K562 (cell line): ENCODE results near the gene KMT5B. TPM values are rescaled to one million over a fixed set of nuclear protein-coding genes. Genes with fewer than 3 reads are reported as not detected.

ENCODE experiments used
- ATAC-seq: fragments of 200-7000 bp; cut with Tn5 transposase; 3 replicates; pipeline ENCODE4 v1.9.1; 2020; ENCODE audit warnings: moderate library complexity
- BruUV-seq: library from RNA; stranded (reverse); fragments of 400-500 nt; replicated peaks from 2 replicates; lab custom pipeline; 2021; lab: Mats Ljungman, UMichigan
- CTCF ChIA-PET: fragments of 300-600 bp; formaldehyde crosslinking; extraction: SDS; loops from one replicate; lab custom pipeline; 2021; ENCODE audit warnings: low intra/inter-chr PET ratio; lab: Yijun Ruan, JAX
- POLR2A ChIA-PET: fragments of 300-600, 350-650 bp; sonication (Branson Sonifier 250); formaldehyde crosslinking; extraction: SDS; loops from one replicate; lab custom pipeline; 2021; ENCODE audit warnings: antibody characterized with exemption, inconsistent platforms; lab: Yijun Ruan, JAX
- DNase-seq, 4 experiments: peaks; one replicate each; pipeline versions ENCODE4 v3.0.0 to v3.0.0-alpha.2; 2011 to 2018; ENCODE audit warnings: low spot score in 3 of 4, mixed read lengths in 3 of 4; ENCODE audit errors: extremely low read depth in 1 of 4
- FAIRE-seq: peaks from 2 replicates; lab custom pipeline; 2011; peaks lifted over from hg19 to GRCh38; lab: Jason Lieb, UNC
- H2AFZ ChIP-seq: 2 replicates; pipeline ENCODE4 v1.6.0; 2011; ENCODE audit warnings: low read depth, low read length, control low read depth, inconsistent platforms
- H3K27ac ChIP-seq: fragments of 200-600 bp; 3 replicates; pipeline ENCODE4 v1.8.0; 2011; ENCODE audit warnings: low read depth, mild to moderate bottlenecking, control low read depth, inconsistent platforms, low read length, moderate library complexity, mixed read lengths; ENCODE audit errors: extremely low read depth
- H3K27me3 ChIP-seq, 2 experiments: fragments of 300-600 bp in 1 of 2; 2 replicates in 1 of 2; 3 replicates in 1 of 2; pipeline versions ENCODE4 v1.6.0 to v1.8.0; 2011; ENCODE audit warnings: inconsistent platforms in 2 of 2, low read length in 2 of 2, mild to moderate bottlenecking in 1 of 2, mixed read lengths in 1 of 2, moderate library complexity in 1 of 2; ENCODE audit not compliant: control insufficient read depth in 2 of 2, insufficient read depth in 2 of 2
- H3K36me3 ChIP-seq: fragments of 300-600 bp; 3 replicates; pipeline ENCODE4 v1.8.0; 2011; ENCODE audit warnings: mild to moderate bottlenecking, low read length, inconsistent platforms; ENCODE audit not compliant: control insufficient read depth, insufficient read depth
- H3K4me1 ChIP-seq, 2 experiments: fragments of 200-600 bp in 1 of 2; replicated peaks in 1 of 2; 2 replicates in 1 of 2; 3 replicates in 1 of 2; pipeline versions ENCODE4 v1.5.1 to v1.8.0; 2011; ENCODE audit warnings: inconsistent platforms in 2 of 2, low read length in 2 of 2, mild to moderate bottlenecking in 1 of 2, mixed read lengths in 1 of 2, moderate library complexity in 1 of 2; ENCODE audit not compliant: control insufficient read depth in 2 of 2, insufficient read depth in 2 of 2
- H3K4me2 ChIP-seq: 2 replicates; pipeline ENCODE4 v1.6.1; 2011; ENCODE audit warnings: low read length, control low read depth, inconsistent platforms, mixed read lengths; ENCODE audit not compliant: insufficient read depth
- H3K4me3 ChIP-seq: fragments of 200-600 bp; sonication (generic), shearing (Covaris generic); 2 replicates; pipeline ENCODE4 v1.5.1; 2016; ENCODE audit warnings: control low read depth, inconsistent platforms
- H3K79me2 ChIP-seq: fragments of 200-600 bp; 3 replicates; pipeline ENCODE4 v1.8.0; 2011; ENCODE audit warnings: low read length, inconsistent platforms; ENCODE audit not compliant: control insufficient read depth, insufficient read depth
- H3K9ac ChIP-seq, 2 experiments: 2 replicates each; pipeline versions ENCODE4 v1.6.0 to v1.6.1; 2011; ENCODE audit warnings: low read depth in 2 of 2, low read length in 2 of 2, control low read depth in 1 of 2, inconsistent platforms in 1 of 2, mild to moderate bottlenecking in 1 of 2, mixed read lengths in 1 of 2; ENCODE audit not compliant: insufficient read depth in 1 of 2
- H3K9me1 ChIP-seq: one replicate; pipeline ENCODE4 v1.6.0; 2011; ENCODE audit warnings: inconsistent platforms, mild to moderate bottlenecking, low read length, moderate library complexity; ENCODE audit not compliant: control insufficient read depth, insufficient read depth
- H3K9me3 ChIP-seq: replicated peaks from 2 replicates; pipeline ENCODE4 v1.5.1; 2011; ENCODE audit warnings: low read depth, low read length, inconsistent platforms; ENCODE audit not compliant: control insufficient read depth, insufficient read depth
- H4K20me1 ChIP-seq: replicated peaks from 2 replicates; pipeline ENCODE4 v1.6.1; 2011; ENCODE audit warnings: low read length, inconsistent platforms, mixed read lengths; ENCODE audit not compliant: control insufficient read depth, insufficient read depth
- ATF2 ChIP-seq: sonication (generic); formaldehyde crosslinking; IDR thresholded peaks from 2 replicates; pipeline ENCODE4 v1.8.1; 2022; ENCODE audit warnings: missing genetic modification reagents
- ELK1 ChIP-seq: sonication (generic); formaldehyde crosslinking; IDR thresholded peaks from 2 replicates; pipeline ENCODE4 v1.8.1; 2022; ENCODE audit warnings: missing genetic modification reagents
- ID3 ChIP-seq, 2 experiments: fragments of 250-450 bp in 1 of 2; fragments of 450-650 bp in 1 of 2; sonication (Bioruptor Pico) in 1 of 2; IDR thresholded peaks; 2 replicates each; pipeline versions ENCODE4 v1.6.1 to v1.8.0; 2016 to 2021; ENCODE audit warnings: mild to moderate bottlenecking in 2 of 2, moderate library complexity in 2 of 2, missing compliant biosample characterization in 1 of 2, missing genetic modification characterization in 1 of 2
- LEF1 ChIP-seq: fragments of 450-650 bp; IDR thresholded peaks from 2 replicates; pipeline ENCODE4 v1.6.1; 2016; ENCODE audit warnings: mild to moderate bottlenecking
- MAX ChIP-seq: sonication (generic); formaldehyde crosslinking; IDR thresholded peaks from 2 replicates; pipeline ENCODE4 v1.9.0; 2022; ENCODE audit warnings: mild to moderate bottlenecking, missing genetic modification reagents
- PKNOX1 ChIP-seq: fragments of 450-650 bp; IDR thresholded peaks from 2 replicates; pipeline ENCODE4 v1.6.1; 2016
- POLR2B ChIP-seq: fragments of 450-650 bp; IDR thresholded peaks from 2 replicates; pipeline ENCODE4 v1.6.1; 2018; ENCODE audit warnings: low read depth; ENCODE audit not compliant: partially characterized antibody
- PRDM10 ChIP-seq: fragments of 450-650 bp; IDR thresholded peaks from 2 replicates; pipeline ENCODE4 v1.6.1; 2018; ENCODE audit not compliant: partially characterized antibody
- SMARCA4 ChIP-seq: fragments of 450-650 bp; IDR thresholded peaks from 2 replicates; pipeline ENCODE4 v1.6.1; 2016
- SNIP1 ChIP-seq: fragments of 450-650 bp; IDR thresholded peaks from 2 replicates; pipeline ENCODE4 v1.7.1; 2017; ENCODE audit warnings: low read depth, mild to moderate bottlenecking
- TCF3 ChIP-seq: sonication (generic); formaldehyde crosslinking; IDR thresholded peaks from 2 replicates; pipeline ENCODE4 v1.4.0; 2020; ENCODE audit warnings: mild to moderate bottlenecking, missing genetic modification reagents
- ZNF764 ChIP-seq: fragments of 250-450 bp; sonication (Bioruptor Pico); IDR thresholded peaks from 2 replicates; pipeline ENCODE4 v1.4.0; 2020; ENCODE audit warnings: low read depth, mild to moderate bottlenecking, moderate library complexity
- WGBS: fragments of 100-300 bp; shearing (Covaris generic); methylation state at CpG from one replicate; pipeline ENCODE4 v1.1.6; 2016; ENCODE audit warnings: low coverage, mixed read lengths; ENCODE audit not compliant: insufficient coverage; ENCODE audit errors: missing lambda C conversion rate; 5-methylcytosine and 5-hydroxymethylcytosine counted together
- in situ Hi-C: fragments of 300-500 bp; cut with MboI; formaldehyde crosslinking; loops from 4 replicates; pipeline ENCODE4 v1.15.0; 2018; ENCODE audit warnings: inconsistent platforms, mixed read lengths
- intact Hi-C: fragments of 100-400 bp; cut with micrococcal nuclease; formaldehyde crosslinking; loops from 2 replicates; pipeline ENCODE4 v1.14.2; 2022
- polyA plus RNA-seq, 8 experiments: library from polyadenylated mRNA; depleted of rRNA in 4 of 8; stranded (reverse) in 5 of 8; unstranded in 3 of 8; fragments of >200 nt; fragmentation: Nextera tagmentation in 2 of 8; fragmentation: Illumina TruSeq in 1 of 8; extraction: Ambion mirVana in 2 of 8; extraction: Trizol in 1 of 8; gene quantifications; 2 replicates each; pipeline versions ENCODE4 v1.2.1 to v1.2.3, GENCODE V29; 2011 to 2014; ENCODE audit warnings: inconsistent platforms in 1 of 8, missing spikeins in 1 of 8
- total RNA-seq, 7 experiments: library from RNA; depleted of rRNA in 6 of 7; stranded (reverse); fragments of >200 nt in 6 of 7; fragmentation: Illumina TruSeq in 2 of 7; extraction: Trizol in 2 of 7; gene quantifications; 2 replicates each; pipeline versions ENCODE4 v1.2.1 to v1.2.3, GENCODE V29; 2011 to 2021; ENCODE audit warnings: low replicate concordance in 1 of 7

Gene KMT5B
- total and polyA plus RNA-seq, 9 of the 15 experiments (the other 6 are each of a cell fraction or from before 2014, with no cell fraction given), result 7.3 to 27.3 (median 20.9) TPM

- ChIA-PET POLR2A (interaction anchor here (1.3 kb wide), 1 partner anchor 18 kb away, joined by 5 read pairs; no protein-coding TSS in a partner anchor), CTCF (no interaction called here)
- in situ Hi-C loops, result no loop called here
- Histone ChIP-seq H3K9ac (peak overlapping the region; percentile 57 to 59; a peak in 3 of 4 replicates), H3K36me3 (no peaks in the 10 kb centered on the region), H3K4me2 (peak overlapping the region; percentile 89), H3K9me3 (no peaks in the 10 kb centered on the region), H3K4me3 (peak overlapping the region; percentile 53), H4K20me1 (no peaks in the 10 kb centered on the region), H3K27me3 (no peaks in the 10 kb centered on the region), H3K79me2 (no peaks in the 10 kb centered on the region), H3K4me1 (peaks cover 6 to 16% of the 10 kb centered on the region in 2 experiments), H3K9me1 (no peaks in the 10 kb centered on the region), H2AFZ (peak overlapping the region; percentile 95), H3K27ac (peak overlapping the region; percentile 70; the same call in 2 of the 3 replicates)
- no TSS peak for BruUV-seq
- peak; percentile 37 for FAIRE-seq
- 22% methylated on average over 12 of the region's 15 CpGs for WGBS
- peak; percentile 55 to 76 (median 72) for DNase-seq
- intact Hi-C loops, result no loop called here
- ATAC-seq, result peak; percentile 79
- TF ChIP-seq POLR2B (no peak), ELK1 (CRISPR knock-in tag) (no peak), SMARCA4 (0 out of 2 replicates have a peak, but pooled peaks have one; percentile 24), ID3 (CRISPR knock-in tag; IDR thresholded peaks at IDR 0.05) (no peak), ID3 (tag; IDR thresholded peaks at IDR 0.05) (0 out of 2 replicates have a peak, but pooled peaks have one; percentile 29), ZNF764 (CRISPR knock-in tag) (no peak), PRDM10 (peak; percentile 80), ATF2 (no peak), PKNOX1 (no peak), TCF3 (peak; percentile 39), LEF1 (no peak), SNIP1 (no peak), MAX (CRISPR knock-in tag) (peak; percentile 85)
Measured at GRCh38 chr11:68128682-68129327, 84.3 kb downstream of the KMT5B start.
